ENCODE data around the gene TEX54. TPM values are rescaled to one million over a fixed set of nuclear protein-coding genes. Genes with fewer than 3 reads are reported as not detected.
A peak's percentile ranks its signal among the peaks of the same experiment; 100 is the strongest.
"Not testable (repeated sequence)": the region's sequence is repeated elsewhere in the genome, so short reads cannot be mapped to it uniquely, and the experiment has no call there.

TEX54 gene
- total and polyA plus RNA-seq, 2 experiments from 2014 or later = 1.8 TPM; not detected in 1

- H3K36me3 ChIP-seq (replicated peaks; ENCODE audit: insufficient read depth, low read depth) = no peaks in the 10 kb centered on the region
- 92% methylated on average over 8 of the region's 8 CpGs for WGBS (ENCODE audit: low lambda C conversion rate, missing lambda C conversion rate)
- peaks cover 12% of the 10 kb centered on the region for H3K4me1 ChIP-seq (ENCODE audit: insufficient read depth)
- H4K20me1 ChIP-seq (ENCODE audit: insufficient read depth, poor library complexity, severe bottlenecking) = peaks cover 8% of the 10 kb centered on the region
- no peak overlapping the region for H3K27ac ChIP-seq
- no peaks in the 10 kb centered on the region for H3K27me3 ChIP-seq
- H3K9me2 ChIP-seq (replicated peaks; ENCODE audit: insufficient read depth) = no peaks in the 10 kb centered on the region
- H3K4me3 ChIP-seq = no peak overlapping the region
- TF ChIP-seq EZH2phosphoT487 (IDR thresholded peaks at IDR 0.05; ENCODE audit: low read depth, severe bottlenecking, unreplicated experiment) (no peak), EZH2 (IDR thresholded peaks at IDR 0.05; ENCODE audit: borderline replicate concordance) (no peak), CTCF (IDR thresholded peaks at IDR 0.05; ENCODE audit: poor library complexity) (no peak)
- H3K4me2 ChIP-seq = no peak overlapping the region
- no peak overlapping the region for H2AFZ ChIP-seq
- no peak for DNase-seq (ENCODE audit: low spot score)
- peaks cover 70% of the 10 kb centered on the region for H3K79me2 ChIP-seq
- no peaks in the 10 kb centered on the region for H3K9me3 ChIP-seq (ENCODE audit: low read depth)
Observed at GRCh38 chr11:62835336-62835735, 2.7 kb upstream of the TEX54 start.

GRCh38 chr11:62831520-62832335 is 913 bp downstream of the TEX54 start, which contains the start of gene STX5:
Gene STX5, minus strand, starts transcription at chr11:62832051. Its CDS starts 808 bp downstream, at chr11:62831243.
- no peaks in the 10 kb centered on the region for H3K9me3 ChIP-seq (ENCODE audit: low read depth)
- TF ChIP-seq EZH2phosphoT487 (IDR thresholded peaks at IDR 0.05; ENCODE audit: low read depth, severe bottlenecking, unreplicated experiment) (no peak), CTCF (IDR thresholded peaks at IDR 0.05; ENCODE audit: poor library complexity) (no peak), EZH2 (IDR thresholded peaks at IDR 0.05; ENCODE audit: borderline replicate concordance) (no peak)
- peak; percentile 100 for DNase-seq (ENCODE audit: low spot score)

GRCh38 chr11:62830904-62831519 is 1.6 kb downstream of the TEX54 start:
- DNase-seq (ENCODE audit: low spot score) = no peak
- peaks cover 15% of the 10 kb centered on the region for H3K4me1 ChIP-seq (ENCODE audit: insufficient read depth)
- H3K36me3 ChIP-seq (replicated peaks; ENCODE audit: insufficient read depth, low read depth) = no peaks in the 10 kb centered on the region
- no peaks in the 10 kb centered on the region for H3K9me3 ChIP-seq (ENCODE audit: low read depth)
- peak overlapping the region; percentile 95 for H3K27ac ChIP-seq
- H4K20me1 ChIP-seq (ENCODE audit: insufficient read depth, poor library complexity, severe bottlenecking) = peaks cover 18% of the 10 kb centered on the region
- H3K4me3 ChIP-seq = peak overlapping the region; percentile 87
- no peaks in the 10 kb centered on the region for H3K27me3 ChIP-seq
- peak overlapping the region; percentile 94 for H3K4me2 ChIP-seq
- WGBS (ENCODE audit: low lambda C conversion rate, missing lambda C conversion rate) = 1% methylated on average over 28 of the region's 33 CpGs
- no peak for TF ChIP-seq EZH2phosphoT487 (IDR thresholded peaks at IDR 0.05; ENCODE audit: low read depth, severe bottlenecking, unreplicated experiment)
- TF ChIP-seq EZH2 (IDR thresholded peaks at IDR 0.05; ENCODE audit: borderline replicate concordance) = no peak
- no peak for TF ChIP-seq CTCF (IDR thresholded peaks at IDR 0.05; ENCODE audit: poor library complexity)
- H2AFZ ChIP-seq = peak overlapping the region; percentile 34
- H3K9me2 ChIP-seq (replicated peaks; ENCODE audit: insufficient read depth) = no peaks in the 10 kb centered on the region
- H3K79me2 ChIP-seq = peaks cover 77% of the 10 kb centered on the region

More at GRCh38 chr11:62831520-62832335, 913 bp downstream of the TEX54 start, which contains the start of gene STX5:
- Histone ChIP-seq H3K4me3 (peak within 1 kb of the TSS; percentile 87), H3K79me2 (peaks cover 83% of the 10 kb centered on the region), H3K27ac (peak within 1 kb of the TSS; percentile 95), H3K4me1 (ENCODE audit: insufficient read depth) (peaks cover 15% of the 10 kb centered on the region), H2AFZ (peak within 1 kb of the TSS; percentile 42), H3K4me2 (peak within 1 kb of the TSS; percentile 94), H3K9me2 (replicated peaks; ENCODE audit: insufficient read depth) (no peaks in the 10 kb centered on the region), H3K36me3 (replicated peaks; ENCODE audit: insufficient read depth, low read depth) (no peaks in the 10 kb centered on the region), H3K27me3 (no peaks in the 10 kb centered on the region), H4K20me1 (ENCODE audit: insufficient read depth, poor library complexity, severe bottlenecking) (peaks cover 18% of the 10 kb centered on the region)
- 1% methylated on average over 59 of the region's 65 CpGs for WGBS (ENCODE audit: low lambda C conversion rate, missing lambda C conversion rate)

- Histone ChIP-seq H3K4me1 (ENCODE audit: insufficient read depth) (peaks cover 10% of the 10 kb centered on the region), H3K79me2 (peaks cover 56% of the 10 kb centered on the region), H4K20me1 (ENCODE audit: insufficient read depth, poor library complexity, severe bottlenecking) (peaks cover 18% of the 10 kb centered on the region)
- not testable (repeated sequence) for H3K4me3 ChIP-seq; DNase-seq (ENCODE audit: low spot score); H3K4me2 ChIP-seq; H3K27me3 ChIP-seq; H2AFZ ChIP-seq; H3K27ac ChIP-seq; H3K36me3 ChIP-seq (replicated peaks; ENCODE audit: insufficient read depth, low read depth); H3K9me2 ChIP-seq (replicated peaks; ENCODE audit: insufficient read depth); H3K9me3 ChIP-seq (ENCODE audit: low read depth)
- 98% methylated on average over 8 of the region's 8 CpGs for WGBS (ENCODE audit: low lambda C conversion rate, missing lambda C conversion rate)
Observed at GRCh38 chr11:62828130-62828529, 4.5 kb downstream of the TEX54 start.
